Articular chondrocyte of knee joint (primary cell): Measurements from ENCODE around the gene MRC2. TPM values are rescaled to one million over a fixed set of nuclear protein-coding genes. Genes with fewer than 3 reads are reported as not detected.

ENCODE experiments used
- small RNA-seq: library from RNA; depleted of rRNA; stranded (forward); fragments of <200 nt; gene quantifications from one replicate; pipeline ENCODE3, GENCODE V24; 2012
- total RNA-seq: library from RNA; depleted of rRNA; stranded (reverse); fragments of >200 nt; gene quantifications from 2 replicates; pipeline ENCODE4 v1.2.3, GENCODE V29; 2012

Gene MRC2
- total RNA-seq, result 247 and 254 TPM in 2 replicates

GRCh38 chr17:62627219-62627903 is at the start of gene MRC2:
Gene MRC2, plus strand, starts transcription at chr17:62627670. Its CDS starts 133 bp downstream, at chr17:62627803.

Small RNAs within 50 kb of the gene (small RNA-seq; reads per million reads assigned to genes)
- not detected for gene RF00019
- not detected for gene RNU6-446P

Other genes with a start within 250 kb of the MRC2 start
- not detected in 2 replicates for gene EFCAB3, start 247.1 kb upstream of the MRC2 start, total RNA-seq
- gene METTL2A, start 203.8 kb upstream of the MRC2 start, total RNA-seq, result 25.7 and 27.0 TPM in 2 replicates
- gene TLK2, start 148.8 kb upstream of the MRC2 start, total RNA-seq, result 53.7 and 63.6 TPM in 2 replicates
- not detected in 2 replicates for gene MARCHF10, start 180.6 kb downstream of the MRC2 start, total RNA-seq